Stimulated activated CD8-positive, alpha-beta memory T cell treated with anti-CD3 and anti-CD28 coated beads, Interleukin-4, amount 100 ng/mL, for 24 hours (primary cell): ENCODE measurements around the gene HOXC13.

ENCODE experiments used
- DNase-seq: peaks from one replicate; pipeline ENCODE4 v3.0.0-alpha.2; 2020; ENCODE audit warnings: low read depth

HOXC13 gene

DNA sequence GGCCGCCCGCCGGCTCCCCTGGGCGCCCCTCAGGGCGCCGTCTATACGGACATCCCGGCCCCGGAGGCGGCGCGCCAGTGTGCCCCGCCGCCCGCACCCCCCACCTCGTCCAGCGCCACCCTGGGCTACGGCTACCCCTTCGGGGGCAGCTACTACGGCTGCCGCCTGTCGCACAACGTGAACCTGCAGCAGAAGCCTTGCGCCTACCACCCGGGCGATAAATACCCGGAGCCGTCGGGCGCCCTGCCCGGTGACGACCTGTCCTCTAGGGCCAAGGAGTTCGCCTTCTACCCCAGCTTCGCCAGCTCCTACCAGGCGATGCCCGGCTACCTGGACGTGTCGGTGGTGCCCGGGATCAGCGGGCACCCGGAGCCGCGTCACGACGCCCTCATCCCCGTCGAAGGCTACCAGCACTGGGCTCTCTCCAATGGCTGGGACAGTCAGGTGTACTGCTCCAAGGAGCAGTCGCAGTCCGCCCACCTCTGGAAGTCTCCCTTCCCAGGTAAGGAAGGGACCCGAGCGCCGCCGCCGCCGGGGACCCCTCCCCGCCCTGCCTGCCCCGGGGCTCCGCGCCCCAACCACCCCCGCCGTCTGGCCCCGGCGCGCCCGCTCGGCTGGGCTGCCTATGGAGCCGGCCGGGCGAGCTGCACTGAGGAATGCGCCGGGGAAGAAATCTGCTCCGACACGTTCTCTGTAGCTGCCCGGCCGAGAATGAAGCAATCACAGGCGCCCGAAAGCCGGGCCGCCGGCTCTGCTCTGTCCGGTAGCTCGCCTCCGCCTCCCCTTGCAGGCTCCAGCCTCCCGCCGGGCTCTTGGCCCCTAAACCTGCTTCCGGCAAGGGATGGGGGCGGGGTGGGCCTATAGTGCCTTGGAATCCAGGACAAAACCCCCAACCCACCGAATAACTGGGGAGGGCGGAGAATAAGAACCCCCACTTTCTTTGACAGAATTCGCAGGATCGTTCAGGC is 794 bp downstream of the HOXC13 start:
- DNase-seq: no peak

DNA sequence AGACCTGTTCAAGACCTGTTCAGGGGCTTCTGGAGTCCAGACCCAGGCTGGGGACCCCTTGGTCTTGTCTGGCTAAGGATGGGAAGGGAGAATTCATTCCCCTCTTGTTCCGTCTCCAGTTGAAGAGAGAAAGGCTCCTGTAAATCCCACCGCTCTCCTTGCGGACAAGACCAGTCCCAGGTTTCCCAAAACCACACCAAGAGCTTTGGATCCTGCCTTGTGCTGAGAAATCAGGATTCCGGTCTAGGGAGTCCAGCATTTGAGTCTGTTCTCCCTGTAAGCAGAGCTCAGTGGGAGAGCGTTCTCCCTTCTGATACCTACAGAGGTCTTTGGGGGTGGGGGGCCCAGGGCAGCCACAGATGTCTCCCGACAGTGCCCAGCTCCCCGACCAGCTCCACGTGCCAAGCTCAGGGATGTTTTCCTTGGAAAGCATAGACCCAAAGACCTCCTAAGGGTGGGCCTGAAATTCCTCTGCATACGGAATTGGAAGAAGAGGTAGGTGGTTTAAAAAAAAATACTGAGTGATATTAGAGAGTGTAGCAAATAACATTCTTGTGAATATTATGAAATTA is 1.9 kb downstream of the HOXC13 start:
- DNase-seq: no peak

DNA sequence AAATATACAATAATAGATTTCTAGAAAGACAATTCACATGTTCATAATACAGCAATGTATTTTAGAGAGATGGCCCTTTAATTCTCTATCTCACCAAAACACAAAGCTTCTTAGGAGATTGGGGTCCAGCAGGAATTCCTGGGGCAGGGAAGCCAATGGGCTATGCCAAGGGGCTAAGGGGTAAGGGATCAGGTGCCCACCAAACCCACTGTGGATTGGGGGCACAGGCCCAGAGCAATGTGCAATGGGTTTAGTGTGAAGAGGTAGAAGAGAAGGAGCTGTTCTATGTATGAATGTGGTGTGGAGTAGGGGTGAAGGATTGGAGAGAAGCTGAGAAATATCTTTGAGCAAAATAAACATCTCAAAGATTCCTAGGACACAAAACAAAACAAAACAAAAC is 2.6 kb downstream of the HOXC13 start:
- no peak for DNase-seq

DNA sequence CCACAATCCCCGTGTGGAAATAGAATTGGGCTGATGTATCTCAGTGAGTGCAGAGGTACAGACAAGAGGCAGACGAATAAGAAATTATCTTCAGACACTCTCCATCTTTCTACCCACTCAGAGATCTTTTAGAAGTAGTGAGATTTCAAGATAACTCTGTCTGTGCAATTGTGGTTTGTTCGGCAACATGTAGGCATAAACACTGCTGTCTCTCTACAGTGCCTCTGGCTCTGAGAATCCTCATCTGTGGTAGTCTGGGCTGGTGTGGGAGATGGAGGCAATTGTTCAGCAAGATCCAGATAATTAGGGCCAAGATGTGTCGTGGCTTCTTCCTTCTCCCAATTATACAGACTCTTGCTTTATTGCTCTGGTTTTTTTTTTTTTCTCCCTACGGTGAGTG is 3.1 kb downstream of the HOXC13 start:
- no peak for DNase-seq

DNA sequence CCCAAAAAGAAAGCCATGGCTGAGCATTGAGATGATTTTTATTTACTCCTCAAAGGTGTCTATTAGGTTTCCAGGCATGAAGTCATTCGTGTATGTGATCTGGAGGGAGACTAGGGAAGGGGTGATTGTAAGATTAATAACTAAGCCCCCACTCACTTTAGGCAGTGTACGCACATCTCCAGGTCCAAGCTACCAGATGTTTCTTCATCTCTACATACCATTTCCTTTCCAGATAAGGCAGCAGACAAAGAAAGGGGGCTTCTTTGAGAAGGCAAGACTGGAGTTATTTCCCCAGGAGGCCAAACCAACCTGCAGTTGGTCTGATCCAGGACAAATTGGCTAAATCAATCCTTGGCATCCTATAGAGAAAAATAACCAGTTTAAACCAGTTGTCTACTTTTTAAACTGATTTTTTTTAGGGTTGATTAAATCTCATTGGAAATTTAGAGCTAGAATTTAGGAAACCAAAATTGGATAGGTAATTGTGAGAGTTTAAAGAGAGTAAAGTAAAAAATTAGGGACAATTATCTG is 3.9 kb downstream of the HOXC13 start:
- no peak for DNase-seq

DNA sequence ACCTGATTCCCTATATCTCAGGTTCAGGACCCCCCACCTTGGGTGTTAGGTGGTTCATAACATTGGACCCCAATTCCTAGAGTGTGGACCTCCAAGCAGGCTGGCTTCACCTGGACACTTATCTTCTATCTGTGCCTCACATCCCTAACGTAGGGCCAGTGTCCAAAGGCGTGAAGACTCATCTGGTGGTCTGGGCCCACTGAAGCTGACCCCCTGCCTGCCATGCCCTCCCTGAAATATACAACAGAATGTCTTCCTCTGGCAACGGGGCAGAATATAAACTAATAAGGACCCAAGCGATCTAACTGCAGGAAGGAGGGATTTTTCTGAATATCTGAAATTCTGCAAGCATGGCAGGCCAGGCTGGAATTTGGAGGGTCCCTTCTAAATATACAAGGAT is 5.6 kb downstream of the HOXC13 start:
- no peak for DNase-seq

DNA sequence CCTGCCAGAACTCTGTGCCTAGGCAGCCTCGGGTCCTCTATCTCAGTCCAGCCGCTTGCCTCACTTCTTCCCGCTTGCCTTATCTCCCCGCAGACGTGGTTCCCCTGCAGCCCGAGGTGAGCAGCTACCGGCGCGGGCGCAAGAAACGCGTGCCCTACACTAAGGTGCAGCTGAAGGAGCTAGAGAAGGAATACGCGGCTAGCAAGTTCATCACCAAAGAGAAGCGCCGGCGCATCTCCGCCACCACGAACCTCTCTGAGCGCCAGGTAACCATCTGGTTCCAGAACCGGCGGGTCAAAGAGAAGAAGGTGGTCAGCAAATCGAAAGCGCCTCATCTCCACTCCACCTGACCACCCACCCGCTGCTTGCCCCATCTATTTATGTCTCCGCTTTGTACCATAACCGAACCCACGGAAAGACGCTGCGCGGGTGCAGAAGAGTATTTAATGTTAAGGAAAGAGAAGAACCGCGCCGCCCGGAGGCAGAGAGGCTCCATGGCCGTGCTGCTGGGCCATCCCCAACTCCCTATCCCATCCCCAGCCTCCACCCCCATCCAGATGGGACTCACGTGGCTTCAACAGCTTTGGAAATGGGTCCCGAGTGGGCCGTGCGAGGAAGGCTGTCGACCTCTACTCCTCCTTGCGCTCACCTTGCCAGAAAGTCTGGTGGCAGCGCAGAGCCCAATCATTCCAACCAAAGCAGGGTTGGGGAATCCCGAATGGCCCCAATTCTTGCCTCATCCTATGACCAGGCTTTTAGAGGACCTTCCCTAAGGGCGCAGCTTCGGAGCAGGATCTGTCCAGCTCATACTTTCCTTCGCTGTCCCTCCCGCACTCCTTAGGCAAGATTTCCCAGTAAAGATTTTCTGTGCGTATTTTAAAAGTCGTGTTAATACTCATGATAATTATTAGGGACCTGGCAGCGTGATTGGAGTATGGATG is 6.5 kb downstream of the HOXC13 start:
- no peak for DNase-seq

DNA sequence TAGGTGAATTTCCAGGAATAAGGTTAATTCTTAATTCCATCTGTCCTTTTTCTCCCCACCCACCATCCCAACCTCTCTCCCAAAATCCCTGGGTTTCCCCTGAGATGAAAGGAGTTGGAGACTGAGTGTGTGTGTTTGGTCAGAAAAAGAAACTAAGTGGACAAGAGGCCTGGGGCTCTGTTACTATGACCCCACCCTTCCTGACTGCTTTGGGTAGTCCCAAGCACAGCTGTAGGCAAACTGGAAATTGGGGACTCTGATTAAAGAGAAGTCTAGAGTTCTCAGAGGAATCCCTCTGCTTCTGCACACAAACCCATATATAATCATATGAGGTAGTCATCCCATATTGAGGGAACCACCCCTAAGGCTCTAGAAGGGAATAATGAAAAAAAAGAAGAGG is 9.1 kb downstream of the HOXC13 start:
- no peak for DNase-seq

DNA sequence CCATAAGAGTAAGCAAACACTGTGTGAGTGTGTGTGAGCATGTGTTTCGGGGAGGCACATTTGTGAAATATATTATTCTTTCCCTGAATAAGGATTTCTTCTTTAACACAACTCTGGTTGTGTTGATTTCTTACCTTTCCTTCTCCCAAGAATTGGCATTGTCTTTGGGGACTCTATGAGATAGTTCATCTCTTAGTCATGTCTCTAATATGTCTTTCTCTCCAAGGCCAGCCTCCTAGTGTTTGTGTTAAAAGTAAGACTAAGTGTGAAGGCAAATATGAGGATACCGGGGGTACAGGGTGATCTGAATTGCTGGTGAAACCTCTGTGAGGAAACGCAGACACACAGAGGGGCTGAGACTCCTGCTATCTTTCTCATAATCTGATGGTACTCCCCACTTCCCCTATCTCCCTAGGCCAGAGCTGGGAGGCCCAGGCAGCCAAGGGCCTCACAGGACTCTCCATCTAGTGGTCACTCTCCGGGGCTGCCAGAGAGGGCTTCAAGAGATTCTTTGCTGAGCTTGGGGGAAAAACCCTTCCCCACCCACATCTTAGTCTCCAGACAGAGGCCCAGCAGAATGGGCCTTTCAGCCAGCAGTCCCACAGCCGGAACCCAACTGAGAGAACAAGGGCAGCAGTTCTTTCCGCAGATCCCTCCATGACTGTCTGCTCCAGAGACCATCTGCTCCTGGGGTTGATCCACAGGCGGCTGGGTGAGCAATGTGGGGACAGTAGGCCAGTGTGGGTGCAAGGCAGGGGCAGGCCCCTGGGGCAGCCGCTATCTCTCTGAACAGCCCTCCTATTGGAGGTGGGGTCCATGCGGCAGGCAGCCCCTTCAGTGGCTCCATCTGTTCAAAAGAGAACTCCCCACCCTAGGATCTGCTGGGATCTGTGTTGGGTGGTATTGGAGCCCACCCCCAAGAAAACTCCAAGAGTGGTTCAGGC is 10.3 kb downstream of the HOXC13 start:
- no peak for DNase-seq

DNA sequence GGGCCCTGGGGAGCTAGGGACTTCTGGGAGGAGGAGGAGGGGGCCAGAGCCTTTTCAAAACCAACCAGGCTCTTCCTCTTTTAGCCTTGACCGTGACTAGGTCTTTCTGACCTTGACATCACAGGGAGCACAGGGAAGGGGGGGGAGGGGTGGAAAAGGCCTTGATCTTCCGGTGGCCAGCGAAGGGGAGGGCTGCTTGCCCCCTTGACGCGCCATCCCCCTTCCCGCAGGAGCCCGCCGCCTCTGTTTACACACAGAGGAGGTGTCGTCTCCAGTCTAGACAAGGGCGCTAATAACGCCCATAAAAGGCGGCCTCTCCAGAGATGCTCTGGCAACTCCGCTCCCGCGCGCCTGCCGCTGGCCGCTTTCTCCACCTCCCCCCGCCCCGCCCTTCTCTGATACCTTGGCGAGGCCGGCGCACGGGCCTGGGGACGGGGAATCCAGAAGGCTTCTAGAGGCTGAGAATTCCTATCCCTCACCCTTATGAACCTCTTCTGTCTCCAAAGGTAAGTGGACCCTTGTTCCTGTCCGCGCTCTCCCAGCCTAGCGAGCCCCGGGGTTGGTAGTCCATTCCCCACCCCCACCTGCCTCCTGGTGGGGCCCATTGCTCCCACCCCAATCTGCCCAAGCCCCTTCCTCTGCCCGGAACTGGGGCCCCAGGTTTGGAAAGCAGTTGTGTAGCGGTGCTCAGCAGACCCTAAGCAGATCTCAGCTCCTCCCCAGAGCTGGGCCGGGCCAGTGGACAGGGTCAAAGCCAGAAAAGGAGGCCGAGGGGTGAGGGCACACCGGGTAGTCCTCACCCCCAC is 11.2 kb downstream of the HOXC13 start:
- no peak for DNase-seq

DNA sequence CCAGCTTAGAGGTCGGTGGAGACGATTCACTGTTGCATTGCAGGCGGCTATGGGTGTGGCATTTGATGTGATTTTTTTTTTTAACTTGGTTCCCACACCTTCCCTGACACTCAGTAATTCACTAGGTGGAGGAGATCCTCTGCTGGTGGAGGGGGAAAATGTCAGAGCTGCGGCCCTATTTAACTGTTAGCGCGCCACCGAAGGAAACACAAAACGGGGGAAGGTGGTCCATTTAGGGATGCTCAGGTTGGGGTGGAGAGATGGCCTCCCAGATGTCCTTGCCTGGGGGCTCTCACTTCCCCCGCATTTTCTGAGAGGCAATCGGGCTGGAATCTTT is 11.8 kb downstream of the HOXC13 start:
- DNase-seq: no peak

DNA sequence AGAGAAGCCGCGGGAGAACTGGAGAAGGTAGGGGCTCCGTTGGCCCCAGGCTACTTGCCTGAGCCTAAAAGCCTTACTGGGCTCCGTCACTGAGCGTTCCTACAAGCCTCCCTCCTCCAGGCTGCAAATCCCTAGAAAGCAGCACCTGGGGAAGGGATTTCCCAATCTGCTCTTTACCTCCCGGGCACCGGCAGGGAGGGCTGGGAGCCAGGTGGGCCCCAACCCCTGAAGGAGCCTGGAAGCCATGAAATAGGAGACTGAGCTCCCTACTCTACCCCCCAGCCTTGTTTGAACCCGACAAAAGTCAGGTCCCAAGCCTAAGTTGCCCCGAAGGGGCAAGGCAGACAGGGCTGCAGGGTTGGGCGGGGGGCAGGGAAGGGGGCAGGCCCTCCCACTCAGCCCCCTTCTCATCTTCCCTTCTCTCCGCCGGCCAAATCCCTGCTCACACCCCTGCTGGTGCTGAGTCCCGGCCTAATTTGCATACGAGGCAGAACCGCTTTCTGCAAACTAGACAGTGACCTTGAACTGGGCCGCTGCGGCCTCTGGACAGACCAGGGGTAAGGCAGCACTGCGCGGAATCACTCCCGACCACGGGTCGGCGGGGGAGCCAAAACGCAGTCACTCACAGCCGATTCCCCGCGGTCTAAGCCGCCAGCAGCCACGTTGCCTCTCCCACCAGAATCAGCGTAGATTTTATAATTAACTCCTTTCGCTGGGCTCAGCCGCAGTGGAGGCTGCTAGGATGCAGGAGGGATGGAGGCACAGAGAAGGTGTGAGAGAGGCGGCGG is 12.4 kb downstream of the HOXC13 start:
- no peak for DNase-seq

DNA sequence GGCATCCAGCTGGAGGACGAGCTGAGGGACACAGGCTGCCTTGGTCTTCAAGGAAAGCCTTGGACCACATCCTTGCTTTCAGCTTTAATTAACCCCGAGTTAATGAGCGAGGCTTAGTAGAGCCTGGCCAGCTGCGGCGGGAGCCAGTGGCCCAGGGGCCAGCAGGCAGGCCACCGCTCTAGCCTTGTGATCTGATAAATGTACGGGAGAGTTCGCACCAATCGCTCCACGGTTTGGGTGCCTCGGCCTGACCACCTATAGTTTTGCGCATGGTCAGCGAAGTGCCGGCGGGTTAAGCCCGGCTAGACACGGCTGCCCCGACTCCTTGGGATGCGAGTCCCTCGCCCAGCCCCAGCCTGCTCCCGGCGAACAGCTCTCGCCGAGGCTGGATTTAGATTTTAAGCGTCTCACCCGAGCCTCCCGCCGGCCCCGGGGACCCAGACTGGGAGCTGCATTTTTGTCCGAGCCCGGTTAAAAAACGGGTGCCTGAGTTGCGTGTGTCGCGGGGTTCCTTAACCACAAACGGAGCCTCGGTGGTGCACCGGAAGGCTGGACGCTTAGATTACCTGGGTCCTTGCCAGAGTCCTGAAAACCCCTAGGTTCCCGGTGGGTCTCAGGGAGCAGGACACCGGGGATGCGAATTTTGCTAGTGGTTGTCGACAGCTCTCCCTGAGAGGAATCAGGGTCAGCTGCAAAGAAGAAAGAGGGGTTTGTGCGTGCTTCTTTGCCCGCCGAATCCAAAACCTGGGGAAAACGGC is 13.1 kb downstream of the HOXC13 start:
- DNase-seq: no peak

DNA sequence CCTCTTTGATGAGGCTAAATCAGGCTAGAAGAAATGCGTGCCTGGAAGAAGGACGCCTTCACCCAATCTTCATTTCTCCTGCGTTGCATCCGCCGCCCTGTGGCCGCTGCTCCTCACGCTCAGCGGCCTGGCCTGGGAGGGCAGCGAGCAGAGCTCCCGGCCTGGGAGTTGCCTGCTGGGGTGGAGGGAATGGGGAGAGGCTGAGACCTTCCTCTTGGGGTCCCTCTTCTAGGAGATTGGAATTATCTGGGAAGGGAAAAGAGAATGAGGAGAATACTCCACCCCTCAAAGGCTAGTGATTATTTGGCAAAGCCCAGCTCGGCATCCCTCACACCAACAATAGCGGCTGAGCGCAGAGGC is 13.7 kb downstream of the HOXC13 start:
- no peak for DNase-seq

DNA sequence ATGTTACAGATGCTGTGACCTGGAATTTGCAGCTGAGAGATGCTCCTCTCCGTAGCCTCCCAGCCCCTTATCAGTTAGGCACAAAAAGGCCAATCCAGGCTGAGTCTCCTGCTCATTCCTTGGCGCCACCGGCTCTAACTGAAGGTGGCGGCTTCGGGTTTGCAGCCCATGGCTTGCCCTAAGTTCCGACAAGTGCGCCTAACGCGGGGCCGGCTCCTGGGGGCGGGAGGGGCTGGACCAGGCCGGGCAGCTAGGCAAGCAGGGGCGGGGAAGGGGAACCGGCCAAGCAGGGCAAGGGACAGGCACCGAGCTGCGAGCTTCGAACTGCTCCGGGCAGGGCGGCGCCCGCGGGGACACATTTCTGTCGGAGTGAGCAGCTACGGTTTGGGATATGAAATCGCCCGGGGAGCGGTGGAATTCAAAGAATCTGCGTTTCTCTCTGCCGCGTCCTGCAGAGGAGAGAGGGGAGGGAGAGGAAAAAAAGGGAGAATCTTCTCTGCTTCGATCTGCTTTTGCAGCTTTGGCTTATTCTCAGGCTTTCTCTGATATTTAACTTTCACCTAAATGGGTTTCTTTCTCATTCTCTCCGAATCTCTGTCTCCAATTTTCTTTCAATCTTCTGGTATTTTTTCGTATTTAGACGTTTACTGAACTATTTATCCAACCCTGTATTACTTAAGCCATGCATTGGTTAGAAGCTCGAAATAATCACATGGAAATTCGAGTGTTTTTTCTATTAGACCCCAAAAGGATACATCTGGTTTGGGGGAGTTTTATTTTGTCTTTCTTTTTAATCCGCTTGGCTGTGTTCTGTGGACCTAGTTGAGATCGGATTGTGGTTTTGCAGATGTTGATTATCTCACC is 14.5 kb downstream of the HOXC13 start:
- no peak for DNase-seq

DNA sequence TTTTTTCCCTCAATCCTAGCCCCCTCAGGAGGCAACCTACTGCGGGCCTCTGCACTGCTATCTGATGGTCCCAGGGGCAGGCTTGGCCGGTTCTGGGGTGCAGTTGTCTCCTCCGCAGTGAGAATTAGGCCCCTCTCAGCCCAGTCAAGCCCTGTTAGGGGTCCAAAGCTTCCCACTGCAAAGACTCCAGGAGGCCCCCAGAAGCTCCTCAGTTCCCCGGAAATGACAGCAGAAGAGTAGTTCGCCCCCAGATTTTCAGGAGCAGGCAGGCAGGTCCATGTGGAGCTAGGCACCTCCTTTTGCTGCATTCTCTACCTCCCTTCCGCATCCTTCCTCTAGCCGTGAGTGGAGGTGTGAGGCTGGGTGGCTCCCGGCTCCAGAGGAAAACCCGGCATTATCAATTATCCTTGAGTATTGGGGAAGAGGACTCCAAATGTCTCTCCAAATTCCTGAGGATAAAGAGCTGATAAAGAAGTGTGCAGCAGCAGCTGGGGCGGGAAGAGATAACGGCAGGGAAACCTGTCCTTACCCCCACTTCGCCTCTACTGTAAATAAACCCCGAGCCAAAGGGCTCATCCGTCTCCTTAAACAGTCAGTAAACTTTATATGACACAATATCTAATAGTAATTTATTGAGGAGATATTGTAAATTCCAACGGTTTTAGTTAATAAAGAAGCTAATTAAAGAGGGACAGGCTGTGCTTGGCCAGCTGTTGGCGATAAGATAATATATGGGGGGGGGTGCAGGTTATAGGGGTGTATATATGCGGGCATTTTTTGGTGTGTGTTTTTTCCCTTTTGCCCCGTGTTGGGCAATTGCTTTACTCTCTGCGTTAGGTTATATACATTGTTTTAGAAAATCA is 15.4 kb downstream of the HOXC13 start:
- DNase-seq: no peak

DNA sequence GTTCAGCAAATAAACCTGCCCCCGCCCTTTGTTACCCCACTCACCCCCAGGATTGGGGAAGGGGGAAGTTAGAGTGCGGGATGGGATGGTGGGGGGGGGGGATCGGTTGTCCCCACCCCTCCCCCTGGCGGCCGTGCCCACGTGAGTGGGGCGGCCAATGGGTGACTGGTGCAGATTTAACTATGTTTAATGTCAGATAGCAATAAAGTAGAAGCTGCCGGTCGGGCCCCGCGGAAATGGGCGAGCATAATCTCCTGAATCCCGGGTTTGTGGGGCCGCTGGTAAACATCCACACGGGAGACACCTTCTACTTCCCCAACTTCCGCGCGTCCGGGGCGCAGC is 16.0 kb downstream of the HOXC13 start, which contains the start of gene HOXC12:
Gene HOXC12, plus strand, starts transcription at position 210 of the 342 bp plus-strand sequence. Its CDS starts 27 bp downstream, at position 237.
- no peak for DNase-seq
